Uterus (tissue), 2 donors: Measurements from ENCODE around the gene TBXA2R.

Experiments
- POLR2A ChIP-seq, 2 donors: fragments of 450-650 bp; IDR thresholded peaks; one replicate each; pipeline ENCODE4 v1.6.1; 2016; ENCODE audit warnings: antibody characterized with exemption in 2 of 2, mild to moderate bottlenecking in 1 of 2, moderate library complexity in 1 of 2
- TF ChIP-seq, protein P1 (sequence below), 4 experiments: fragments of 200-600 bp in 2 of 4; fragments of 450-650 bp in 2 of 4; sonication (generic) in 2 of 4; IDR thresholded peaks; one replicate each; pipeline ENCODE4 v1.5.1; 2016 to 2019; ENCODE audit warnings: antibody characterized with exemption in 4 of 4, mild to moderate bottlenecking in 2 of 4, moderate library complexity in 1 of 4

DNA sequence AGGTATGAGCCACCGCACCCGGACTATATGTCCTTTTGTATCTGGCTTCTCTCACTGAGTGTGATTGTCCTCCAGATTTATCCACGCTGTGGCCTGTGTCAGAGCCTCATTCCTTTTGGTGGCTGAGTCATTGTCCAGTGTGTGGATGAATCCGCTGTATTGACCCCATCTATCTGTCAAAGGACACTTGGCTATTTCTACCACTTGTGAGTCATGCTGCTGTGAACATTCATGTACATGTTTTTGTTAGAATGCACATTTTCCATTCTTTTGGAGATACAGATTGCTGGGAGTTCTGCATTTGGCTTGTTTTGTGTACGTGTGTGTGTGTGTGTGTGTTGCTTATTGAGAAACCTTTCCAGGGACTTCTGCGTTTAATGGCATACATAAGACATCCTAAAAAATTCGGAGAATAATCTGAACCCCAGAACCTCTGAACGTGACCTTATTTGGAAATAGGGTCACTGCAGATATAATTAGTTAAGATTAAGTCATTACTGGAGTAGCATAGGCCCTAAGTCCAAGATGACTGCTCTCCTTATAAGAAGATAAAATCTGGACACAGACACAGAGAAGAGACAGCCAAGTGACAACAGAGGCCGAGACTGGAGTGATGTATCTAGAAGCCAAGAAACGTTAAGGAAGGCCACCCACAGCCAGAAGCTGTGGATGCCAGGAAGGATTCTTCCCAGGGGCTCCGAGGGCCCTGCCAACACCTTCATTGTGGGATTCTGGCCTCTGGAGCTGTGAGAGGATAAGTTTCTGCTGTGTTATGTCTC, 26.3 kb downstream of the TBXA2R start:
- TF ChIP-seq, protein P1, sequence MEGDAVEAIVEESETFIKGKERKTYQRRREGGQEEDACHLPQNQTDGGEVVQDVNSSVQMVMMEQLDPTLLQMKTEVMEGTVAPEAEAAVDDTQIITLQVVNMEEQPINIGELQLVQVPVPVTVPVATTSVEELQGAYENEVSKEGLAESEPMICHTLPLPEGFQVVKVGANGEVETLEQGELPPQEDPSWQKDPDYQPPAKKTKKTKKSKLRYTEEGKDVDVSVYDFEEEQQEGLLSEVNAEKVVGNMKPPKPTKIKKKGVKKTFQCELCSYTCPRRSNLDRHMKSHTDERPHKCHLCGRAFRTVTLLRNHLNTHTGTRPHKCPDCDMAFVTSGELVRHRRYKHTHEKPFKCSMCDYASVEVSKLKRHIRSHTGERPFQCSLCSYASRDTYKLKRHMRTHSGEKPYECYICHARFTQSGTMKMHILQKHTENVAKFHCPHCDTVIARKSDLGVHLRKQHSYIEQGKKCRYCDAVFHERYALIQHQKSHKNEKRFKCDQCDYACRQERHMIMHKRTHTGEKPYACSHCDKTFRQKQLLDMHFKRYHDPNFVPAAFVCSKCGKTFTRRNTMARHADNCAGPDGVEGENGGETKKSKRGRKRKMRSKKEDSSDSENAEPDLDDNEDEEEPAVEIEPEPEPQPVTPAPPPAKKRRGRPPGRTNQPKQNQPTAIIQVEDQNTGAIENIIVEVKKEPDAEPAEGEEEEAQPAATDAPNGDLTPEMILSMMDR (IDR thresholded peaks at IDR 0.05): no peak
- no peak for TF ChIP-seq POLR2A (IDR thresholded peaks at IDR 0.05)
